AG09319 (cell line): ENCODE data around the gene TSPAN18.

Source experiments
- DNase-seq: peaks from one replicate; pipeline ENCODE4 v3.0.0-alpha.2; 2010; ENCODE audit warnings: low read depth; ENCODE audit errors: extremely low read depth
- TF ChIP-seq, protein P1 (sequence below): IDR thresholded peaks from 2 replicates; pipeline ENCODE4 v1.5.1; 2011; ENCODE audit warnings: low read depth, mild to moderate bottlenecking, inconsistent platforms, low read length, moderate library complexity

The TSPAN18 gene

GRCh38 chr11:44726283-44727113, at the start of gene TSPAN18:
TSS of gene TSPAN18 (plus strand) at chr11:44726962. CDS start at chr11:44906417, 179,455 bp downstream.
- no peak for DNase-seq
- TF ChIP-seq, protein P1, sequence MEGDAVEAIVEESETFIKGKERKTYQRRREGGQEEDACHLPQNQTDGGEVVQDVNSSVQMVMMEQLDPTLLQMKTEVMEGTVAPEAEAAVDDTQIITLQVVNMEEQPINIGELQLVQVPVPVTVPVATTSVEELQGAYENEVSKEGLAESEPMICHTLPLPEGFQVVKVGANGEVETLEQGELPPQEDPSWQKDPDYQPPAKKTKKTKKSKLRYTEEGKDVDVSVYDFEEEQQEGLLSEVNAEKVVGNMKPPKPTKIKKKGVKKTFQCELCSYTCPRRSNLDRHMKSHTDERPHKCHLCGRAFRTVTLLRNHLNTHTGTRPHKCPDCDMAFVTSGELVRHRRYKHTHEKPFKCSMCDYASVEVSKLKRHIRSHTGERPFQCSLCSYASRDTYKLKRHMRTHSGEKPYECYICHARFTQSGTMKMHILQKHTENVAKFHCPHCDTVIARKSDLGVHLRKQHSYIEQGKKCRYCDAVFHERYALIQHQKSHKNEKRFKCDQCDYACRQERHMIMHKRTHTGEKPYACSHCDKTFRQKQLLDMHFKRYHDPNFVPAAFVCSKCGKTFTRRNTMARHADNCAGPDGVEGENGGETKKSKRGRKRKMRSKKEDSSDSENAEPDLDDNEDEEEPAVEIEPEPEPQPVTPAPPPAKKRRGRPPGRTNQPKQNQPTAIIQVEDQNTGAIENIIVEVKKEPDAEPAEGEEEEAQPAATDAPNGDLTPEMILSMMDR: no peak

DNA sequence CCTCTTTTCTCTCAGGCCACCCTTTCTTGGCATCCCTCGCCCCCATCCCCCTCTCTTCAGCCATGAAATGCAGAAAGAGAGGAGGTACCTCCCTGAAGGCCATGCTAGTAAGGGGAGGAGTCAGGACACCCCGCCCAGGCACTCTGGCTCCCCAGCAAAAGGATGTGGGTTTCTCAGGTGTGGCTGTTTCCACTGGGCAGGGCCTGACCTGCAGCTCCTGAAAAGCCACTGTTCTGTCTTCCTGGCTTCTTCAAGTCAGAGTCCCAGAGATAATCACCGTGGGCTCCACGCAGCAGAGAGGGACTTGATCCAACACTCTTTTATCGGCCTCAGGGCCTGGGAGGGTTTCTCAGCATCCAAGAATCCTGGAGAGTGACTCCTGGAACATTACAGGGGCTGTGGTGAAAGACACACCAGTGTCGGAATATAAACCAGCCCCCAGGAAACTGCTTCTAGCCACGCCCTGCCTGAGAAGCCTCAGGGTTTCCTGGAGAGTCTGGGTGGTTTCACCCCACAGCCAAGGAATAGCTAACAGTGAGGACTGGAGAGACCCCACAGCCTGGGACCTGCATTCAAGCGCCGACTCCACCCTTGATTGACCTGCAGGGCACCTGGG, 45.7 kb upstream of the TSPAN18 start:
- no peak for DNase-seq

DNA sequence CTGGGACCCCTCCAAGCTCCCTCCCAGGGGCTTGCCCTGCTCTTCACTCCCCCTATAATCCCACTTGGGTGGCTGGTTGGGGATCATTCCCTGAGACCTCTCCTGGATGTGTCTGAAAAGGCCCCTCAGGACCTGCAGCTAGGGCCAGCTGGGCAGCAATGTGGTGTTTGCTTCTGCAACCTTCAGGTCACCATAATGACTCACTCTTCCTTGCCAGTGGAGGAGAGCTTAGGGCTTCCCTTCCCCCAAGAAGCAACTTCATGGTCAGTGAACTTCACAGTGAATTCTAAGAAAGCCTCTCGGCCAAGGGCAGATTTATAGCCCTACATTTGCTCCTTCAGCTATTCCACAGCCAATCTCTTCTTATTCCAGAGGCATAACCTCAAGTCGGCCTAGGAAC, 45.1 kb upstream of the TSPAN18 start:
- TF ChIP-seq, protein P1: no peak
- DNase-seq: no peak

More for the DNA sequence above, 45.7 kb upstream of the TSPAN18 start:
- TF ChIP-seq, protein P1: no peak

GRCh38 chr11:44684859-44685281, 41.9 kb upstream of the TSPAN18 start:
- DNase-seq: no peak
- TF ChIP-seq, protein P1: no peak

- no peak for DNase-seq
- TF ChIP-seq, protein P1: no peak
These were observed 39.4 kb upstream of the TSPAN18 start for GRCh38 chr11:44687388-44687787.

GRCh38 chr11:44689265-44689664, 37.5 kb upstream of the TSPAN18 start:
- no peak for DNase-seq
- TF ChIP-seq, protein P1: no peak

- DNase-seq: no peak
- TF ChIP-seq, protein P1: no peak
These were observed 36.1 kb upstream of the TSPAN18 start for GRCh38 chr11:44690651-44691050.
